Cardiac septum (tissue), 1 donor: ENCODE data around the gene ZFP36L1. TPM values are rescaled to one million over a fixed set of nuclear protein-coding genes. Genes with fewer than 3 reads are reported as not detected.
A peak's percentile ranks its signal among the peaks of the same experiment; 100 is the strongest.
"Not testable (repeated sequence)": the region's sequence is repeated elsewhere in the genome, so short reads cannot be mapped to it uniquely, and the experiment has no call there.

Experiments used
- DNase-seq: peaks from one replicate; pipeline ENCODE4 v3.0.0-alpha.2; 2020; ENCODE audit warnings: low spot score
- intact Hi-C: fragments of 100-400 bp; cut with DNase I; formaldehyde crosslinking; loops from one replicate; pipeline ENCODE4 v1.14.0; 2022
- total RNA-seq: library from RNA; stranded (reverse); fragmentation: NEBNext Ultra II Directional; extraction: Animal tissue kit (Norgen Biotek cat#: 25700); gene quantifications from one replicate; pipeline ENCODE4 v1.2.1, GENCODE V29; 2021
- donor health status: DM: no; HTN: no; CAD: no.

The ZFP36L1 gene
- total RNA-seq, 1 donor from 2014 or later: 69.2 TPM

- intact Hi-C loops: no loop called here
- DNase-seq: peak; percentile 47
Observed at GRCh38 chr14:68774771-68775613, 17.9 kb downstream of the ZFP36L1 start.

DNA sequence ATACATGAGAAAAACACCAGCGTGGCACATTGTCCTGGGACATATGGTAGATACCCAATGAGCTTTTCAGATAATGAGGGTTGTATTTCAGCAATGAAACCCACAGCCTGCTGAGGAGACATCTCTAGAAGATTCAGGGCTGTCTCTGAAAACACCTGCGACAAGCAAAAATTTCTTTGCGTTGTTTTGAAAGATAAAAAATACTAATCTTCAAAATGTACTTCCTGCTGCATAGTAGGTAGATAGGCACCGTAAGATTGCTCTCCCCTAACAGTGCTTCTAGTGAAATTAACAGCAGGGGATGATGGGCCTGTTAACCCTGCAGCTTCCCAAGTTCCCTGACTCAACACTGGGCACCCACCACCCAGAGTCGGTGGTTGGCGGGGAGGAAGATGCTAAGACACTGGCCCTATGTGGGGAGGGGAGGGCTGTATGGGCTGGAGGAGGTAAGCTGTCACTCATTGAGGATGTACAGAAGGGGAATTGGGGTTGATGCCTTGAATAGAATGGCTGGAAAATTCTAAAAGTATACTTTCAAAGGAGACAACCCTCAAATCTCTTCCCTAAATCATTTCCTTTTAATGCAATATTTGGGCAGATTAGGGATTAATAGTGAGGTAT, 20.0 kb downstream of the ZFP36L1 start:
- intact Hi-C loops: no loop called here
- DNase-seq: peak; percentile 9

- intact Hi-C loops: no loop called here
- peak; percentile 71 for DNase-seq
Observed at GRCh38 chr14:68771631-68772030, 21.2 kb downstream of the ZFP36L1 start.

GRCh38 chr14:68770553-68771286, 22.1 kb downstream of the ZFP36L1 start:
- intact Hi-C loops: no loop called here
- no peak for DNase-seq

DNA sequence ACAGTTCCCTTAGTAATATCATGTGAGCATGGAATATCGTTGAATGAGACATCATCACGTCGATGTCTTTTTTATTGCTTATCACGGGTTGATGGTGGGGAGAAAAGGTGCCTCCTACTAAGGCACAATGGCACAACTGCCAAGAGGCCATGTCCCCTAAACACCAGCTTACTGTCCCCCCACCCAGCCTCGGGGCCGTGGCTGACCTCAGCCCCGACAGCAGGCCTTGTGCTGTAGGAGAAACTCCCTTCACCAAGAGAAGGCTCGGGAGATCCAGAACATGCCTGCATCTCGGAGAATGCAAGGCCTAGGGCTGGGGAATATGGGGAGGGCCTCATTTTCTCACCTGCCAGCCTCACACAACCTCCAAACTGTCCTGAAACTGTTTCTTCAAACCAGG, 22.8 kb downstream of the ZFP36L1 start:
- DNase-seq: no peak
- intact Hi-C loops: no loop called here

- no peak for DNase-seq
- intact Hi-C loops: no loop called here
Observed at GRCh38 chr14:68768316-68768715, 24.6 kb downstream of the ZFP36L1 start.

GRCh38 chr14:68767248-68767645, 25.6 kb downstream of the ZFP36L1 start:
- DNase-seq: no peak
- intact Hi-C loops: no loop called here

- no peak for DNase-seq
- intact Hi-C loops: no loop called here
Observed at GRCh38 chr14:68766299-68767247, 26.3 kb downstream of the ZFP36L1 start.

GRCh38 chr14:68763843-68764242, 29.0 kb downstream of the ZFP36L1 start:
- intact Hi-C loops: not testable (repeated sequence)

GRCh38 chr14:68762953-68763764, 29.7 kb downstream of the ZFP36L1 start:
- DNase-seq: peak; percentile 83
- intact Hi-C loops: no loop called here

More at GRCh38 chr14:68763843-68764242, 29.0 kb downstream of the ZFP36L1 start:
- not testable (repeated sequence) for DNase-seq

GRCh38 chr14:68761391-68761790, 31.5 kb downstream of the ZFP36L1 start:
- intact Hi-C loops: no loop called here
- DNase-seq: no peak

DNA sequence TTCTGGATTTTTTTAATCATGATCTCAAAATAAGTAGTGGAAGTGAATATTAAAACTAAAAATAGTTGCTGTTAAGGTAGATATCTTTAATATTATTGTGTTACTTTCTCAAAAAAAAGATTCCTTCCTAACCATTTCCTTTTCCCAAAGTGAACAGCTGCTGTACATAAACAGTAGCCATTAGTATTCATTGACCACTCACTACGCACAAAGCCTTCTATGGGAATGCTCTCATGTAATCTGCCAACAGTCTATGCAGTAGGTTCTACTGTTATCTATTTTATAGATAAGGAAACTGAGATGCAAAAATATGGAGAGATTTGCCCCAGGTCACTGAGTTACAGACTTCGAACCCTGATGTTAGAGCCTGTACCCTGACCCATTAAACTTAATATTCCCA, 32.1 kb downstream of the ZFP36L1 start:
- no peak for DNase-seq
- intact Hi-C loops: no loop called here

- intact Hi-C loops: no loop called here
- no peak for DNase-seq
Observed at GRCh38 chr14:68759937-68760336, 32.9 kb downstream of the ZFP36L1 start.

DNA sequence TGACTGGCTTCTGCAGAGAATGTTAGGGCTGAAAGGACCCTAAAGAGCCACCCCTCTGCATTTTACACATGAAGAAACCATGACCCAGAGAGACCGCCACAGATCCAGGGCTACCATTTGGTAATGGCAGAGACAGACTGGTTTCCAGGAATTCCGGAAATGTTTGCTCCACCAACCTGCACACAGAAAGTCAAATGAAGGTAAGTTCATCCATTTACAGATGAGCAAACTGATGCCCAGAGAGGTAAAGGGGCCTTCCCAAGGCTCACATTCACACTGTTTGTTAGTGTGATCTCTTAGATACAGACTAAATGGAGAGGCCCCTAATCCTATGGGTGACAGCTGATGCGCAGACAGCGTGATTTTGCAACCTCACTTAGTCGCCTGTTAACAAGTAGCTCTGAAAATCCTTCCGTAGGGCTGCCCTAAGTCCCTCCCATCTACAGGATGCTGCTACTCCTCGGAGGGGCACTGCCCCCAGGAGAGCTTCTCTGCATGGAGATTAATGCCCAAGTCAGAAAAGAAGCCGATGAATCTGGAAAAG, 33.8 kb downstream of the ZFP36L1 start:
- intact Hi-C loops: no loop called here
- no peak for DNase-seq

DNA sequence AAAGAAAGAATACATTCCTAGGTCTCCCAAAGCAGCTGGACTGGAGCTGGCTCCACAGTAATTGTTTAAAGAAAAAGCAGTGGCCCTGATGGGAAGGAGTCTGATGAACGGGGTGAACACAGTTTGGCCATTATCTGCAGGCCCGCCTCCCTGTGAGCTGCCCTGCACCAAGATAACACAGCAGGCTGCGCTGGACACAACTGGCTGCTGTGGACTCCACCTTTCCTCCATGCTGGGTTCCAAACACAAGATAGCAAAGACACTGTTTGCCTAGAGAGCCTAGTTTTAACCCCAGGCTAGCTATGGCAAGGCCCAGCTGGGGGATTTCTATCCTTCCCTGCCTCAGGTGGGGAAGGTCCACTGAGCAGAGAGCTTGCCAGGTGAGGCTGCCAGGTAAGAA, 34.6 kb downstream of the ZFP36L1 start:
- intact Hi-C loops: no loop called here
- no peak for DNase-seq

DNA sequence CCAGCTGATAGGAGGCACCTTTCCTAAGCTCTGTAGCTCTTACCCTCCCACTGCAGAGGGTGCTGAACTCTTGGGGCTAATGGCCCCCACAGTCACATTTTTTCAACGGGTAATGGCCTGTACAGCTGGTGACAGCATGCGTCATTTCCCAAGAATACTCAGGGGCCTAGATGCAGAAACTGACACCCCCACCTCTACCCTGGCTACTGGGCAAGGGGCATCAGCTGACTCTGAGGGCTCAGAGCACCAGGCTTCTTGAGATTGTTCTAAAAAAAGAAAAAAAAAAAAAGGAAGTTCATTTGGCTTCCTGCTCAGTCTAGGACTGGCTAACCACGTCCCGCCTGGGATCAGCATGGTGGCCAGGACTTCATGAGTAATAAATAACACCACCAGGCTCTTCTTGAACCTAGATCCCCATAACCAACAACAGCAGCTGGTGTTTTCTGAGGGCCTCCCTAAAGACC, 35.2 kb downstream of the ZFP36L1 start:
- intact Hi-C loops: no loop called here
- DNase-seq: no peak

- DNase-seq: no peak
Observed at GRCh38 chr14:68756734-68757133, 36.1 kb downstream of the ZFP36L1 start.

GRCh38 chr14:68756000-68756481, 36.8 kb downstream of the ZFP36L1 start:
- DNase-seq: no peak
- intact Hi-C loops: no loop called here

More at GRCh38 chr14:68756734-68757133, 36.1 kb downstream of the ZFP36L1 start:
- intact Hi-C loops: no loop called here
